Eye (tissue), 1 donor: ENCODE results near the gene DDIAS.
"Not testable (repeated sequence)": the region's sequence is repeated elsewhere in the genome, so short reads cannot be mapped to it uniquely, and the experiment has no call there.

Source experiments
- DNase-seq: peaks from one replicate; pipeline ENCODE4 v3.0.0-alpha.2; 2015

DDIAS gene

DNA sequence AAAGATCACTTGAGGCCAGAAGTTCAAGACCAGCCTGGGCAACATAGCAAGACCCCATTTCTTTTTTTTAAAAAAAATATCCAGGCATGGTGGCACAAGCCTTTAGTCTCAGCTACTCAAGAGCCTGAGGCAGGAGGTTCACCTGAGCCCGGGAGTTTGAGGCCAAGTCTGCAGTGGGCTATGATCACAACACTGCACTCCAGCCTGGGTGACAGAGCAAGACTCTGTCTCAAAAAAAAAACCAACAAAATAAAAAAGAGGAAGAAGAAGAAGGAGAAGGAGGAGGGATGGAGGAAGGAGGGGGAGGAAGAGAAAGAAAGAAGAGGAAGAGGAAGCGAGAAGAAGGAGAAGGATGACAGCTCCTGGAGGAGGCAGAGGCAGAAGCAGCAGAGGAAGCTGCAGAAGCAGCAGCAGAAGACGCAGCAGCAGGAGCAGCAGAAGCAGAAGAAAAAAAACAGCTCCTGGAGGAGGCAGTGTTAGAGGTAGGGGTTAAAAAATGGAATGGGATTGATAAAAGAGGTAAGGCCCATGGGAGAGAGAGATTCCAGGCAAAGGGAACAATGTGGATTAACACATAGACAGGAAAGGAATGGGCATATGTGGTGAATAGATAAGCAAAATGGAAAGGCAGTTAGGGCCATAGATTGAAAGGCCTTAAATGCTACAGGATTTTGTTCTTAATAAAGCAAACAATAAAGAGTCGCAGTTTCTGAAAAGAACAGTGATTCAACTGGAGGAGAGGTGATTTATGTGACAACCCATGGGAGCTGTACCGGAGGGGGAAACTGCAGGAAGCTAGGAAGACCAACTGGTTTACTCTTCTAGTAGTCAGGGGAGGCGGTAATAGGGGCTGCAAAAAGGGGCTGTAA, 12.2 kb upstream of the DDIAS start:
- DNase-seq = no peak

GRCh38 chr11:82890002-82890341, 11.6 kb upstream of the DDIAS start:
- DNase-seq = no peak

GRCh38 chr11:82890936-82891335, 10.6 kb upstream of the DDIAS start:
- DNase-seq = no peak

DNA sequence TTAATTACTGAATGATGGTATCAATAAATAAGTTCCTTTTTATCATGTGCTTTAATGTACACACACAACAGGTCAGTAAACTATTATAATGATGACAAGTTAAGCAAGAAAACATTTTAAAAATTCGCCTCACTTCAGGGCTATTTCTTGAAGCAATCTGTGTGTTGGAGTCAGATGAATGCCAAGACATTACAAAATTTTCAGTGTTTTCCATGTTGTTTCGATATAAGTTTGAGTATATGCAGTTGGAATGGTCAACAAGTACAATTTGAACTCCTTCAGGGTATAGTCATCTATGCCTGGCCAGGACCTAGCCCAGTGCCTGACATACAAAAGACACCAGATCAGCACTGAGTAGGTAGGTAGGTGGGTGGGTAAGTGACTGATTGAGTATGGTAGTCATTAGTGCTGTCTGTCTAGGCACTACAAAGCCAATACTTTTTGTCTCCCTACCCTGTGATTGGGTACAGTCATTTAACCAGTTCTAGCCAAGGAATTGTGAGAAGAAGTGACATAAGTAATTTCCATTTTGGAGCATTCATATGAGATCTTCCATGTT, 8.8 kb upstream of the DDIAS start:
- no peak for DNase-seq

DNA sequence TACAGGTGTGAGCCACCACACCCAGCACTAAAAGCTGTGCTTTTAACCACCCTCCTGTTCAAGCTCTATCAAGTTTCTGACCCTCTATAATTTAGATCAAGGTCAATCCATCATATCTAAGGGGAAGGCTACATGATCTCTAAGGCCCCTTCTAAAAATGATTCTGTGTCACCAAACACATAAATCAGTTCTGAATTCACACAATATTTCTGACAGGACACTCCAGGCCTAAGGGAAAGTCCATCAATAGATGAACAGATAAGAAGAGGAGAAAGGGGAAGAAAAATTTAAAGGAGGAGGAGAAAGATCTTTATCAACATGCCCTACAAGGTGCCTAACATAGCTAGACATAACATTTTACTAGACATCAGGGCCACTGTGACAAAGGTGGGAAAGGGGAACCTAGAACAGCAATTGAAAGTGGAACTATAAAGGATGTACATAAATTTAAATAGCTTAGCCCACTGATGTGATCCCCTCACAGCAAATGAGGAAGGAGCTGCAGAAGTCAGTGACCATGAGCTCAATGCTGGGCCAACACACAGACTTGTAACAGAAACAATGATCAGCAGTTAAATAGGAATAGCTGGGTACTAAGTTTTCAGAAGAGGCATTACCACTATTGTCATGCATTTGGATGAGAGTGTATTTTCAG, 6.0 kb upstream of the DDIAS start:
- no peak for DNase-seq

GRCh38 chr11:82896183-82896582, 5.4 kb upstream of the DDIAS start:
- no peak for DNase-seq

DNA sequence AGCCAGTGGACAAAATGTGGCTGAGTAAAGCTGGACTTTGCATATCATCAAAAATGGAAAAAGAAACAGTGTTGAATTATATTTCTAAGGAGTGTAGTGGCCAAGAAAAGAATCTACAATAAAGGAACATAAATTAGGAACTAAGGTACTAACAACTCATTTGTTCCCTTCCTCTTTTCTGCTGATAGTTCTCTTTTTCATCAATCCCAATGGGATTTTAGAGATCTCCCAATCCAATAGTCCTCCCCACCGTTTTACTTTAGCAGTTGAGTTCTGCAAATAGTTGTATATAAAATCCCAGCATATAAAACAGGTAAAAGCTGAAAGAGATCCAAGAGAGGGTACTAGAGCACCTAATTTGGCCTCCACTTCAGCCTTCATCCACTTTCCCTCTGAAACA, 3.3 kb upstream of the DDIAS start:
- no peak for DNase-seq

DNA sequence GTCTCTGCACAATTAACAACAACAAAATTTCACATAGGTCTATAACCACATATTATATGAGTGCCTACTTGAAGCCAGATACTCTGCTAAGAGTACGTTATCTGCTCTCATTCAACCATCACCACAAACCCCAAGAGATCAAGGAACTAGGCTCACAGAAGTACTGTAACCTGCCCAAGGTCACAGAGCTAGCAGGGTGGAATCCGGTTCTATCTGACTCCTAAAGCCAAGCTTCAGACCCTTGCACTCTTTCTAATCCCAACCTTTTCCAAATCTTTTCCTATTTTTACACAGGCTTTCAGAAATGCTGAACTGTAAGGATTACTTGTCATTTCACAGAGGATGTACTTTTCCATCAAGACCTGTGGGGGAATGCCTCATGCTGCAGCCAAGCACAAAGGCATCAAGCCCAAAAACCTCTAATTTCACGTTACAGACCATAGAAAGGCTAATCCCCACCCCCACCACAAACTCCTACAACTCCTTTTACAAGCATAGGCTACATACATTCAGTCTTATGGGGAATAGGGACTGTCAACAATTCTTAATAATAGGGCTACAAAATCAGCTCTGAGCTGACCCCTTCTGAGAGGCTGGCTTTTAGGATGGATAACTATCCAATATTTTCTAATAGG, 2.2 kb upstream of the DDIAS start:
- peak; percentile 35 for DNase-seq

- no peak for DNase-seq
These were observed 1.6 kb upstream of the DDIAS start for GRCh38 chr11:82899957-82900276.

DNA sequence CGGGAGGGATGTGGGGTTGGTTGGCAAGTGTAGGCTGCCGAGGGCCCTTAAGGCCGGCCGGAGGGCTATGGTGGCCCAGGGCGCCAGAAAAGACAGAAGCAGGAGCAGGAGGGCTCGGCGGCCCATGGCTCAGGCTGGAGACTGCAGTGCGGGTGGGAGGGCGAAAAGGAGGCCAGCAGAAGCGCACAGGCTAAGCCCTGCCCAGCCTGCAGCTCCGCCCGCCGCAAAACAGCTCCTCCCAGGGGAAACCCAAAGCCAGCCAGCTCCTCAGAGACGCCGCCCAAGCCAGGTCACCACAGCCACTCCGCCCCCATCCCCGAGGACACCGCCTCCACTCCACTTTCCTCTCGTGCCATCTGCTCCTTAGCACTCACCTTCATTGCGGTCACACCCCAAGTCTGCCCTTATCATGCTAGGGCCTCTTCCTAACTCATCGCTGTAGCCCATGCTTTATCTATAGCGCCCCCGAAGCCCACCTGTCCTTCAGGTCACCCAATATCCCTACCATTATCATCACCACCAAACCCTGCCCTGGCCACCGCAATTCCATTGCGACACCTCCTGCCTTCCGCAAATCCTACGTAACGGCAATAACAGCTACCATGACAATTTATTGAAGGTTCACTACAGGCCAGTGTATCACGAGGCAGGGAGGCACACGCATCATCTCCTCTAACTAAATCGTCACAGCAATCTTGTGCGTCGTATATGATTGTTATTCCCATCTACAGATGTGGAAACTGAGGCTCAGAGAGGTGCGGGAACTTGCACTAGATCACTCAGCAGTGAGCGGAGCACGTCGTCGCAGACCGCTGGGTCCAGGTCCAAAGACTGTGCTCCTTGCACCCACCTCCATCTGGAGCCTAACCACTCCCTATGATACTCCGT, 1.0 kb upstream of the DDIAS start, which contains the start of gene PRCP:
Gene PRCP, minus strand, starts transcription at position 154 of the 888 bp plus-strand sequence. Its CDS starts 28 bp downstream, at position 126.
- DNase-seq = peak; percentile 92

- no peak for DNase-seq
These were observed 468 bp downstream of the DDIAS start for GRCh38 chr11:82901922-82902485.

DNA sequence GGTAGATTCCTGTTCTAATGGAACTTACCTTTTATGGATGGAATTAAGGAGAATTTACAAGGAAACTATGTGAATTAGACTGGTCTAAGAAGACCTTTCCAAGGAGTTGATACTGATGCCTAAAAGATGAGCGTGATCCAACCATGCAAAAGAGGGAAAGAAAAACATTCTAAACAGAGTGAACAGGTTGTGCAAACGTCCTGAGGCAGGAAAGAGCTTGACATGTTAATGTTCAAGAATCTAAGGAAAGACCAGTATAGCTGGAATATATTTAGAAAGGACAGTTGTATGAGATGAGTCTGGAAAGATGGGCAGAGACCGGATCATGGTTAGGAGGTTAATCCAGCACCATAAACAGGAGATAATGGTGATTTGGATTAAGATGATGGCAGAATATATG, 1.3 kb downstream of the DDIAS start:
- DNase-seq = no peak

DNA sequence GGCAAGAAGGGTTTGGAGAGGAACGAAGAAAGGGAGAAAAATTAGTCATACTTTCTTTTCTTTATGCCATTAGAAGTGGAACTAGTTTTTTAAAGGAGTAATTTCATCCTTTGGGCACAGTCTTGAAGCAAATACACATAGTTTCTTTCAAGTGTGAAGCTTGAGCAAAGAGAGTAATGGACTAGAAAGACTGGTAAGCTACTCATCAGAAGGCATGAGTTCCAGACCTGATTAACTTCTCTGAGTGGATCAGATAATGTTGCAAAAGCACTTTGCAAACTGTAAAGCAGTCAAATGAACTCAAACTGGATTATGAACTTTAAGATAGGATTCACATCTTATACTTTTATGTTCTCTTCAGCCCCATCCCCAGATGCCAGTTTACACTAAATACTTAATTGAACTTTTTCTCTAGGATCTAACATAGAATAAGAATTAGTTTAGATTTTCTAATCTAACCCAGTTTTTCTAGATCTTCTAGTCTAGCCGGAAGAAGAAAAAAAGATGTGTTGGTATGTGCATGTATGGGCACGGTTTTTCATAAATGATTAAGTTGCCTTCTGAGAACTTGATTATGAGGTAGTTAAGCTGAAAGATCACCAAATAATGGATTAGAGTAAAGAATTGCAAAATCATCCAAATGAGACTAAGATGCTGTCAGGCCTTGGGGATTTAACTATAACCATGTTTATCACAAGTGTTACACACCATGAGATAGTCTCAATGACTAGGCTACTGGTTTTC, 2.5 kb downstream of the DDIAS start:
- DNase-seq = no peak

GRCh38 chr11:82906236-82906635, 4.7 kb downstream of the DDIAS start:
- DNase-seq = peak; percentile 49

DNA sequence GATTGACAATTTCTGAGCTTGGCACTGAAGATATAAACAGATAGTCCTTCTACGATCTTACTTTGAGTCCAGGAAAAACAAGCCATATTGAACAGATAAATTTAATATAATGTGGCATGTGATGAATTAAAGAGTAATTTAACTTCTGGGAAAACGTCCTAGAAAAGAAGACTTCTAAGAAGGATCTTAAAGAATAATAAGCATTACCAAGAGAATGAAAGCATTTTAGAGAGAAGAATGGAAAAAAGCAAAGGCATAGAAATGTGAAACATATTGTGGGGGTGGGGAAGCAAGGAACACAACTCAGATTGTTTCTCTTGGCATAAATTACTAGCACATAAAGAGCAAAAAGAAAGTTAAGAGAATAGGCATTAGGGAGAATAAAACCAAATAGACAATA, 5.4 kb downstream of the DDIAS start:
- peak; percentile 64 for DNase-seq

DNA sequence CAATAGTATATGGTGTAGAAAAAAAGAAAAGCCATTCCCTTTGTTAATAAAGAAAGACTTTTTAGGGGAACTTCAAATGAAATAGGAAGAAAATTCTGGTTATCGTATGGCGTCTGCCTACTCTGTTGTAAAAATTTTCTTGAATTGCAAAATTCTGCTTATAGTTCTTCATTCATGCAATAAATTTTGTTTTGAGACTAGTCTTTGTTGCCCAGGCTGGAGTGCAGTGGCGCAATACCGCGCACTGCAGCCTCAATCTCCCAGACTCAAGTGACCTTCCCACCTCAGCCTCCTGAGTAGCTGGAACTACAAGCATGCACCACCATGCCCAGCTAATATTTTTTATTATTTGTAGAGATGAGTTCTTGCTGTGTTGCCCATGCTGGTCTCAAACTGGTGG, 5.8 kb downstream of the DDIAS start:
- no peak for DNase-seq

DNA sequence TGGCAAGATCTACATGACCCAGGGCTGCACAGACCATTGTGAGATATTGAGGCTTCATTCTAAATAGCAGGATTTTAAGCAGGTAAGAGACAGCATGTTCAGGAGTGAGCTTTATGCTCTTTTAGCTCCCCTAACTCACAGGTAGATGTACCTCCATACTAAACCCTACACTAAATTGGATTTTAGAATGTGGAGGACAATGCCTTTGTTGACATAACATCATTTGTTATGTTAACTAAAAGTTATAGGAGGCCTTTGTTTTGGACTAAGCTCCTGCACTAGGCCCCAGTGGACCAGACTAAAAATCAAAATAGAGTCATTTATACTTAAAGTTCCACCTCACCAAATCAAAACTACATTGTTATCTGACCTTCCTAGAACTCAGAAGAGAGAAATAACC, 6.8 kb downstream of the DDIAS start:
- DNase-seq = no peak

GRCh38 chr11:82909015-82909640, 7.6 kb downstream of the DDIAS start:
- DNase-seq = no peak

- not testable (repeated sequence) for DNase-seq
These were observed 18.2 kb downstream of the DDIAS start for GRCh38 chr11:82919786-82920185.

- not testable (repeated sequence) for DNase-seq
These were observed 18.7 kb downstream of the DDIAS start for GRCh38 chr11:82920227-82920626.
